Activated CD4-positive, alpha-beta T cell treated with anti-CD3 and anti-CD28 coated beads, Interleukin-2, Interleukin-6, amounts not matched to agents 100 ng/mL and 50 ng/mL, durations not matched to agents 16 hours and 8 hours (primary cell): ENCODE results near the gene AFG1L.
"Not testable (repeated sequence)": the region's sequence is repeated elsewhere in the genome, so short reads cannot be mapped to it uniquely, and the experiment has no call there.

ENCODE experiments used
- DNase-seq: peaks from one replicate; pipeline ENCODE4 v3.0.0-alpha.2; 2020

Gene AFG1L

GRCh38 chr6:108355120-108355519, 60.3 kb downstream of the AFG1L start:
- DNase-seq = no peak

- DNase-seq = no peak
These were observed 61.0 kb downstream of the AFG1L start for GRCh38 chr6:108355890-108356289.

- no peak for DNase-seq
These were observed 65.3 kb downstream of the AFG1L start for GRCh38 chr6:108359901-108360882.

- no peak for DNase-seq
These were observed 66.1 kb downstream of the AFG1L start for GRCh38 chr6:108360919-108361311.

GRCh38 chr6:108361312-108361932, 66.6 kb downstream of the AFG1L start:
- DNase-seq = no peak

- no peak for DNase-seq
These were observed 67.6 kb downstream of the AFG1L start for GRCh38 chr6:108362455-108362854.

GRCh38 chr6:108363113-108363512, 68.3 kb downstream of the AFG1L start:
- DNase-seq = no peak

GRCh38 chr6:108363889-108364313, 69.0 kb downstream of the AFG1L start:
- DNase-seq = no peak

- no peak for DNase-seq
These were observed 69.6 kb downstream of the AFG1L start for GRCh38 chr6:108364470-108364869.

GRCh38 chr6:108365478-108365877, 70.6 kb downstream of the AFG1L start:
- DNase-seq = no peak

- DNase-seq = no peak
These were observed 71.4 kb downstream of the AFG1L start for GRCh38 chr6:108366236-108366635.

- no peak for DNase-seq
These were observed 73.7 kb downstream of the AFG1L start for GRCh38 chr6:108368431-108369030.

GRCh38 chr6:108380876-108381275, 86.0 kb downstream of the AFG1L start:
- DNase-seq = no peak

GRCh38 chr6:108383981-108384380, 89.1 kb downstream of the AFG1L start:
- DNase-seq = no peak

GRCh38 chr6:108389190-108389589, 94.3 kb downstream of the AFG1L start:
- DNase-seq = not testable (repeated sequence)

- no peak for DNase-seq
These were observed 100.4 kb downstream of the AFG1L start for GRCh38 chr6:108395297-108395696.

GRCh38 chr6:108403236-108403635, 108.4 kb downstream of the AFG1L start:
- DNase-seq = no peak

GRCh38 chr6:108406943-108407342, 112.1 kb downstream of the AFG1L start:
- DNase-seq = no peak

GRCh38 chr6:108407904-108408827, 113.3 kb downstream of the AFG1L start:
- no peak for DNase-seq

- DNase-seq = no peak
These were observed 114.0 kb downstream of the AFG1L start for GRCh38 chr6:108408861-108409260.

- DNase-seq = not testable (repeated sequence)
These were observed 121.4 kb downstream of the AFG1L start for GRCh38 chr6:108416047-108416833.

GRCh38 chr6:108417027-108417426, 122.2 kb downstream of the AFG1L start:
- DNase-seq = no peak
